ENCODE measurements around the gene HOXC6. TPM values are rescaled to one million over a fixed set of nuclear protein-coding genes. Genes with fewer than 3 reads are reported as not detected.

Gene HOXC6
- total RNA-seq, 1 donor: 1.7 TPM

GRCh38 chr12:54037360-54038283, 9.4 kb downstream of the HOXC6 start:
- H3K4me3 ChIP-seq (ENCODE audit: low read depth, low read length): no peak overlapping the region
- peak; percentile 87 for DNase-seq (ENCODE audit: low read depth)
- TF ChIP-seq CTCF (IDR thresholded peaks at IDR 0.05; ENCODE audit: insufficient read depth, low read depth, low read length): no peak

- no peak for DNase-seq (ENCODE audit: low read depth)
- no peak overlapping the region for H3K4me3 ChIP-seq (ENCODE audit: low read depth, low read length)
- no peak for TF ChIP-seq CTCF (IDR thresholded peaks at IDR 0.05; ENCODE audit: insufficient read depth, low read depth, low read length)
Observed at GRCh38 chr12:54038284-54038870, 10.1 kb downstream of the HOXC6 start.

GRCh38 chr12:54038871-54039414, 10.7 kb downstream of the HOXC6 start:
- H3K4me3 ChIP-seq (ENCODE audit: low read depth, low read length): no peak overlapping the region
- no peak for DNase-seq (ENCODE audit: low read depth)
- TF ChIP-seq CTCF (IDR thresholded peaks at IDR 0.05; ENCODE audit: insufficient read depth, low read depth, low read length): no peak

- H3K4me3 ChIP-seq (ENCODE audit: low read depth, low read length): no peak overlapping the region
- no peak for TF ChIP-seq CTCF (IDR thresholded peaks at IDR 0.05; ENCODE audit: insufficient read depth, low read depth, low read length)
- no peak for DNase-seq (ENCODE audit: low read depth)
Observed at GRCh38 chr12:54039417-54040147, 11.3 kb downstream of the HOXC6 start.

- TF ChIP-seq CTCF (IDR thresholded peaks at IDR 0.05; ENCODE audit: insufficient read depth, low read depth, low read length): no peak
- no peak for DNase-seq (ENCODE audit: low read depth)
Observed at GRCh38 chr12:54040148-54040494, 11.9 kb downstream of the HOXC6 start.

GRCh38 chr12:54040648-54041047, 12.4 kb downstream of the HOXC6 start:
- no peak for TF ChIP-seq CTCF (IDR thresholded peaks at IDR 0.05; ENCODE audit: insufficient read depth, low read depth, low read length)
- no peak overlapping the region for H3K4me3 ChIP-seq (ENCODE audit: low read depth, low read length)
- no peak for DNase-seq (ENCODE audit: low read depth)

More at GRCh38 chr12:54040148-54040494, 11.9 kb downstream of the HOXC6 start:
- H3K4me3 ChIP-seq (ENCODE audit: low read depth, low read length): no peak overlapping the region

Measured in fibroblast of villous mesenchyme (primary cell).